ENCODE results near the gene MEGF6.

GRCh38 chr1:3515272-3515671 is 96.0 kb downstream of the MEGF6 start:
- TF ChIP-seq ZNF395 (CRISPR knock-in tag; IDR thresholded peaks at IDR 0.05) (no peak), RFX1 (IDR thresholded peaks at IDR 0.05) (no peak), ATF7 (IDR thresholded peaks at IDR 0.05) (no peak), ILK (tag; IDR thresholded peaks at IDR 0.05; ENCODE audit: borderline replicate concordance, low read depth) (no peak), MXI1 (IDR thresholded peaks at IDR 0.05; ENCODE audit: low read depth, low read length) (no peak), ZNF584 (CRISPR knock-in tag; IDR thresholded peaks at IDR 0.05; ENCODE audit: low read depth) (no peak), IRF2 (CRISPR knock-in tag; IDR thresholded peaks at IDR 0.05) (no peak), POLR2H (tag; IDR thresholded peaks at IDR 0.05; ENCODE audit: low read depth) (no peak), RBFOX2 (IDR thresholded peaks at IDR 0.05; ENCODE audit: low read depth, low read length) (no peak), THAP7 (CRISPR knock-in tag; IDR thresholded peaks at IDR 0.05) (no peak)
- TF ChIP-seq, protein P1, sequence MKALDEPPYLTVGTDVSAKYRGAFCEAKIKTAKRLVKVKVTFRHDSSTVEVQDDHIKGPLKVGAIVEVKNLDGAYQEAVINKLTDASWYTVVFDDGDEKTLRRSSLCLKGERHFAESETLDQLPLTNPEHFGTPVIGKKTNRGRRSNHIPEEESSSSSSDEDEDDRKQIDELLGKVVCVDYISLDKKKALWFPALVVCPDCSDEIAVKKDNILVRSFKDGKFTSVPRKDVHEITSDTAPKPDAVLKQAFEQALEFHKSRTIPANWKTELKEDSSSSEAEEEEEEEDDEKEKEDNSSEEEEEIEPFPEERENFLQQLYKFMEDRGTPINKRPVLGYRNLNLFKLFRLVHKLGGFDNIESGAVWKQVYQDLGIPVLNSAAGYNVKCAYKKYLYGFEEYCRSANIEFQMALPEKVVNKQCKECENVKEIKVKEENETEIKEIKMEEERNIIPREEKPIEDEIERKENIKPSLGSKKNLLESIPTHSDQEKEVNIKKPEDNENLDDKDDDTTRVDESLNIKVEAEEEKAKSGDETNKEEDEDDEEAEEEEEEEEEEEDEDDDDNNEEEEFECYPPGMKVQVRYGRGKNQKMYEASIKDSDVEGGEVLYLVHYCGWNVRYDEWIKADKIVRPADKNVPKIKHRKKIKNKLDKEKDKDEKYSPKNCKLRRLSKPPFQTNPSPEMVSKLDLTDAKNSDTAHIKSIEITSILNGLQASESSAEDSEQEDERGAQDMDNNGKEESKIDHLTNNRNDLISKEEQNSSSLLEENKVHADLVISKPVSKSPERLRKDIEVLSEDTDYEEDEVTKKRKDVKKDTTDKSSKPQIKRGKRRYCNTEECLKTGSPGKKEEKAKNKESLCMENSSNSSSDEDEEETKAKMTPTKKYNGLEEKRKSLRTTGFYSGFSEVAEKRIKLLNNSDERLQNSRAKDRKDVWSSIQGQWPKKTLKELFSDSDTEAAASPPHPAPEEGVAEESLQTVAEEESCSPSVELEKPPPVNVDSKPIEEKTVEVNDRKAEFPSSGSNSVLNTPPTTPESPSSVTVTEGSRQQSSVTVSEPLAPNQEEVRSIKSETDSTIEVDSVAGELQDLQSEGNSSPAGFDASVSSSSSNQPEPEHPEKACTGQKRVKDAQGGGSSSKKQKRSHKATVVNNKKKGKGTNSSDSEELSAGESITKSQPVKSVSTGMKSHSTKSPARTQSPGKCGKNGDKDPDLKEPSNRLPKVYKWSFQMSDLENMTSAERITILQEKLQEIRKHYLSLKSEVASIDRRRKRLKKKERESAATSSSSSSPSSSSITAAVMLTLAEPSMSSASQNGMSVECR (CRISPR knock-in tag; IDR thresholded peaks at IDR 0.05): no peak
- TF ChIP-seq, protein P2, sequence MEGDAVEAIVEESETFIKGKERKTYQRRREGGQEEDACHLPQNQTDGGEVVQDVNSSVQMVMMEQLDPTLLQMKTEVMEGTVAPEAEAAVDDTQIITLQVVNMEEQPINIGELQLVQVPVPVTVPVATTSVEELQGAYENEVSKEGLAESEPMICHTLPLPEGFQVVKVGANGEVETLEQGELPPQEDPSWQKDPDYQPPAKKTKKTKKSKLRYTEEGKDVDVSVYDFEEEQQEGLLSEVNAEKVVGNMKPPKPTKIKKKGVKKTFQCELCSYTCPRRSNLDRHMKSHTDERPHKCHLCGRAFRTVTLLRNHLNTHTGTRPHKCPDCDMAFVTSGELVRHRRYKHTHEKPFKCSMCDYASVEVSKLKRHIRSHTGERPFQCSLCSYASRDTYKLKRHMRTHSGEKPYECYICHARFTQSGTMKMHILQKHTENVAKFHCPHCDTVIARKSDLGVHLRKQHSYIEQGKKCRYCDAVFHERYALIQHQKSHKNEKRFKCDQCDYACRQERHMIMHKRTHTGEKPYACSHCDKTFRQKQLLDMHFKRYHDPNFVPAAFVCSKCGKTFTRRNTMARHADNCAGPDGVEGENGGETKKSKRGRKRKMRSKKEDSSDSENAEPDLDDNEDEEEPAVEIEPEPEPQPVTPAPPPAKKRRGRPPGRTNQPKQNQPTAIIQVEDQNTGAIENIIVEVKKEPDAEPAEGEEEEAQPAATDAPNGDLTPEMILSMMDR (IDR thresholded peaks at IDR 0.05 in 2 of 3, conservative IDR thresholded peaks at IDR 0.05 in 1 of 3; ENCODE audit: insufficient read depth in 2 of 3, low read depth in 1 of 3, low read length in 3 of 3): no peak

Measured in K562 (cell line).